DND-41 (cell line): ENCODE measurements around the gene LCN9.

ENCODE experiments used
- EZH2 ChIP-seq: IDR thresholded peaks from 3 replicates; pipeline ENCODE4 v1.6.1; 2012; ENCODE audit warnings: borderline replicate concordance, low read depth, mild to moderate bottlenecking, moderate library complexity, low read length, inconsistent platforms; ENCODE audit not compliant: severe bottlenecking
- TF ChIP-seq, protein P1 (sequence below): IDR thresholded peaks from 2 replicates; pipeline ENCODE4 v1.5.1; 2012; ENCODE audit warnings: borderline replicate concordance, low read length, moderate library complexity, mild to moderate bottlenecking; ENCODE audit not compliant: poor library complexity, severe bottlenecking; ENCODE audit errors: extremely low read depth

DNA sequence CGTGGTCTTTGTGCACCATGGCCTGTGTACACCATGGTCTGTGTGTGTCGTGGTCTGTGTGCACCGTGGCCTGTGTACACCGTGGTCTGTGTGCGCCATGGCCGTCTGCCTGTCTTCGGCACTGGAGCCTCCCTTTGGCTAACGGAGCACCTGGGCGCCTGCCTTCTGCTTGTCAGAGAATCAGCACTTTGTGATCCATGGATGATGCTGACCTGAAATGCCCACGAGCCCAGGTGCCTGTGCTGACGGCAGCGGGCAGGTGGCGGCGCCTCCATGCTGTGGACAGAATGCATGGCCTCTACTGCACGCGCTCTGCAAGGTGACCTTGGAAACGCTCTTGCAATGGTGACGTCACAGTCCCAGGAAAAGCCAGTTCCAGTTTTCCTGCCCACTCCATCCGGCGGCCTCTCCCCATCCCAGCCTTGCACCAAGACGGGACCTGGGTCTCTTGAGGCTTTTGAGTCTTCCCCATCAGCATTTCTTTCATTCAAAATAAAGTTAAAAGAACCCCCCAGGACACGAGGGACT is 14.6 kb downstream of the LCN9 start:
- TF ChIP-seq, protein P1, sequence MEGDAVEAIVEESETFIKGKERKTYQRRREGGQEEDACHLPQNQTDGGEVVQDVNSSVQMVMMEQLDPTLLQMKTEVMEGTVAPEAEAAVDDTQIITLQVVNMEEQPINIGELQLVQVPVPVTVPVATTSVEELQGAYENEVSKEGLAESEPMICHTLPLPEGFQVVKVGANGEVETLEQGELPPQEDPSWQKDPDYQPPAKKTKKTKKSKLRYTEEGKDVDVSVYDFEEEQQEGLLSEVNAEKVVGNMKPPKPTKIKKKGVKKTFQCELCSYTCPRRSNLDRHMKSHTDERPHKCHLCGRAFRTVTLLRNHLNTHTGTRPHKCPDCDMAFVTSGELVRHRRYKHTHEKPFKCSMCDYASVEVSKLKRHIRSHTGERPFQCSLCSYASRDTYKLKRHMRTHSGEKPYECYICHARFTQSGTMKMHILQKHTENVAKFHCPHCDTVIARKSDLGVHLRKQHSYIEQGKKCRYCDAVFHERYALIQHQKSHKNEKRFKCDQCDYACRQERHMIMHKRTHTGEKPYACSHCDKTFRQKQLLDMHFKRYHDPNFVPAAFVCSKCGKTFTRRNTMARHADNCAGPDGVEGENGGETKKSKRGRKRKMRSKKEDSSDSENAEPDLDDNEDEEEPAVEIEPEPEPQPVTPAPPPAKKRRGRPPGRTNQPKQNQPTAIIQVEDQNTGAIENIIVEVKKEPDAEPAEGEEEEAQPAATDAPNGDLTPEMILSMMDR = no peak
- no peak for TF ChIP-seq EZH2
